AG20443 (cell line): Measurements from ENCODE around the gene UMAD1.
"Not testable (repeated sequence)": the region's sequence is repeated elsewhere in the genome, so short reads cannot be mapped to it uniquely, and the experiment has no call there.

Experiments used
- DNase-seq: peaks from one replicate; pipeline ENCODE4 v3.0.0; 2012; ENCODE audit warnings: low spot score, mixed read lengths

UMAD1 gene

DNA sequence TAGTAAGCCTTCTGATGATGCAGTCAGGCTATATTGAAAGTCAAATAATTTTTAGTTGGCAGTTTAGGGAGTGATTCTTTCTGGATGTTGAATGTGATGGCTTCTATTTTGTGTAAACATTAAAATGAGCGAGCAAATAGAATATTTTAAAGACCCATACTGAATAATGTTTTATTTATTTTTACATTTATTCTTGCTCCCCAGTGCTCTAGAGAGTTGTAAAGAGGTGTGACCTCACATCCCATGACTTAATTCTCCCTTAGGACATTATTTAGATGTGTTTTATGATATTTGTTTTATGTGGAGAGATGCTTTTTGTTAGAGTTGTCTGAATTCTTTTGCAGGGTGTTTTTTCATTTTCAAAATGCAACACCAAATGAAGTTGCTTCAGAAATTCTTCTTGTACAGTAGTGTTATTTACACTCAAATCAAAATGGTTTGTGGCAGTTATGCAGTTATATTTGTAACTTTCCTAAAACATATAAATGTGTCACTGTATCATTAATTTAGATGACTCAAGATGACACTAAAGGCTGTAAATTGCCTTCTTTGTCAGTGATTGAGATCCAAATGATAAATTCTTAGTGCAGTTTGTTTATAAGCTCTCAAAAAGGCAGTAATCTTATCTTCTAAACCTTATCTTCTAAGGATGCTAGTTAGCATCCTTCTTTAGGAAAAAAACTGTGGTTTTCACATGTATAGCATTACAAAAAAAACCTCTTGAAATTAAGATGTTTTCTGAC, 12.4 kb downstream of the UMAD1 start:
- no peak for DNase-seq

DNA sequence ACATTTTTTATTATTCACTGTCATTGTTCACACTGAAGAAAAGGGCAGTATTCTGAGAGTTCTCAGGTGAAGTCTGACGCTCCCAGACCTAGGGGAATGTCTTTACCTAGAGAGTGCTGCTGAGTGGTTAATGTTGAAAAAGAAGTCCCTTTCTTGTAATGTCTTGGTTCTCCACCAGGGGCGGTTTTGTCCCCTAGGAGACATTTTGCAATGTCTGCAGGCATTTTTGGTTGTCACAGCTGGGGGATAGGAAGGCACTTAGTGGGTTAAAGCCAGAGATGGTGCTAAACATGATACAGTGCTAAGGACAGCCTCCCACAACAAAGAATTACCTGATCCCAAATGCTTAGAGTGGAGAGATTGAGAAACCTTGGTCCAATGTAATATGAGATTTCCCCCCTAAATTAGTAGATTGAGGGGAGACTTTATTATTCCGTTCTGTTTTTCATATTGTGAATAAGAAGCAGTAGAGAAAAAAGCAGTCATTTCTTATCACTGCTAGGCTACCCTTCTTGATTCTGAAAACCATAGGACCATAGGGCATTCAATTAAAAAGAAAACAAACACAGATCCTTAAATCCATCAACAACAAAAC, 13.1 kb downstream of the UMAD1 start:
- no peak for DNase-seq

DNA sequence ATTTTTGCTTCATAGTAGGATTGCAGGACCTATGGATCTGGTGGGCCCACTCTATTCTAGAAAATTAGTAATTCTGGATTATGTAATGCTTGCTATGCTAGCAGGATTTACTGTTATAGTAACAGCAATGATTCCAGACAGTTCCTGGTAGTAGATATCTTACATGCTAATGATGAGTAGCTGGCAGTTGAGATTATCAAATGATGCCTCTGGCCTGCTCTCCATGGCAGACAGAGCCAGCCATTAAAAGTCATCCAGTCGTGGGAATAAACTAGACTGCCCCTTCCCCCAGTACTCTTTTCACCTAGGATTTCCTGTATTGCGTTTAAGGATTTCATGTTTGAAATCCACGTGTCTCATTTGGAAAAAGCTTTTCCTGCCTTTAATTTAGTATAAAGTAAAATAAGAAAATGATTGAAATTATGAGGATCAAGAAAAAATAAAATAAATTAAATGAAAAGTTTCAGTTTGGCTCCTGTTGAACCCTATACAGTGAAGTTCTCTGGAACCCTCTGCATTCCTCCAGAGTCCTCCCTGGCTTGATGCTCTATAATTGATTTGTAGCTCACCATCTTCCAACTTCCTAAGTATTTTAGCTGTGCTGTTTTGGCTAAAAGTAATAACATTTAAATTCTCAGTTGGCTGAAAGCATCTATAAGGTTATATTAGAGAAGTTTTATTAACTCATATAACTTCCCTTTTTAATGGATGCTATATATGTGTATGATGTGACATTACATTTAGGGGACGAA, 14.6 kb downstream of the UMAD1 start:
- no peak for DNase-seq

DNA sequence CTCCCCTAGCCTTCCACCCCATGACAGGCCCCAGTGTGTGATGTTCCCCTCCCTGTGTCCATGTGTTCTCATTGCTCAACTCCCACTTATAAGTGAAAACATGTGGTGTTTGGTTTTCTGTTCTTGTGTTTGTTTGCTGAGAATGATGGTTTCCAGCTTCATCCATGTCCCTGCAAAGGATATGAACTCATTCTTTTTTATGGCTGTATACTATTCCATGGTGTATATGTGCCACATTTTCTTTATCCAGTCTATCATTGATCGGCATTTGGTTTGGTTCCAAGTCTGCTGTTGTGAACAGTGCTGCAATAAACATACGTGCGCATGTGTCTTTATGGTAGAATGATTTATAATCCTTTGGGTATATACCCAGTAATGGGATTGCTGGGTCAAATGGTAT, 15.9 kb downstream of the UMAD1 start:
- not testable (repeated sequence) for DNase-seq

DNA sequence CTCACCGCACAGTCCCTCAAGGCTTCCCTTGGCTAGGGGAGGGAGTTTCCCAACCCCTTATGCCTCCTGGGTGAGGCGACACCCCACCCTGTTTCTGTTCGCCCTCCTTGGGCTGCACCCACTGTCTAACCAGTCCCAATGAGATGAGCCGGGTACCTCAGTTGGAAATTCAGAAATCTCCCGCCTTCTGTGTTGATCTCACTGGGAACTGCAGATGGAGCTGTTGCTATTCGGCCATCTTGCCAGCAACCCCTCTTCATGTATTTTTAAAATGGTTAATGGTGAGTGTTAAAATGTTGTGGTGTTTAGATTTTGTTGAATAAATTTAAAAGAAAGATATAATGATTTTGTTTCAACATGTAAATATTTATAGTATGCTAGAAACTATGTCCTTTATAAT, 22.0 kb downstream of the UMAD1 start:
- no peak for DNase-seq

DNA sequence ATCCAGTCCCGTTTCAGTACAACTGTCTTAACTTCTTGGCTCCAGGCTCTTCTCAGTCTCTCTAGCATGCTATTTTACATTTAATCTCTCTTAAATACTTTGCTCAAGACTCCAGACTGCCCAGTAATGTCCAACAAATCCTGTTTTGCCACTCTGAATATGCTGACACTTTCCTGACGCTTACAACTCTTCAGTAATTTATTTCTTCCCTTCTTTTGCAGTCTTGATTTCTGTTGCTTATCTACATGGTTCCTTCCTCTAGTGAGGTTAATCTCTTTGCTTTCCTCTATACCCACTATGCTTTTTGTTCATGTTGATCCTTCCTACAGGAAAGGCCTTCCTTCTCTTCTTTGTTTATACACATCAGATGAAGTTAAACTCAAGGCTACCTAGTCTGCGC, 23.7 kb downstream of the UMAD1 start:
- DNase-seq = no peak

DNA sequence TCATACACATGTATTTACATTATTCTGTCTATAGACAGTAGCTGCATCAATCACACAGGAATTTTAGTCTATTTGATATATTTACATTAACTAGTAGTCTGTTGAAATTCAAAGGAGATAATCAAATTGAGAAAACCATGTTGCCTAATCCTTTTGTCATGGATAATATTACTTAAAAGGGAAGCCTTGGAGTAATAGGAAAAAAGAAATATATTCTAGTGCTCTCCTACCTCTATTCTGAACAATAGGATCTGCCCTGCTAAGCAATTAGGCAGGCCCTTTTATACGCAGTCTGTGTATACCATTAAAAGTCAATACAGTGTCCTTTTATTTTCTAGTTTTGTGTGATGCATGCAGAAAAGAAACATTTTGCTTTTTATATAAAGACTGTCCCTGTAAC, 24.5 kb downstream of the UMAD1 start:
- no peak for DNase-seq

DNA sequence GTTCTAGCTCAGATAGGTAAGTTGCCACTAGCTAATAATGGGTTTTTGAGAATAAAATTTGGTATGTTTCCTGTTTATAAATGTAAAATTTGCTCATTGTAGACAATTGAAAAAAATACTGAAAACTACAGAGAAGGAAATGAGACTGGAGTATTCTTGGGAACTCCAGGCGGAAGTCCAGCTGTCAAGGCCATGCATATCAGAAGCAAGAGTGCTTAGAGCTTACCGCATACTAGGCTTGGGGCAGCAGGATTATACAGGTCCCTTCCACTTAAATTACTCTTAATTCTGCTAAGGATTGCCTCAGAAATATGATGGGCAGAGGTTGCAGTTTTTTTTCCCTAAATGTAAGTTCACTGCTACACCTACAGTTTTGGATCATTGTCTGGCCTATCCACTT, 26.6 kb downstream of the UMAD1 start:
- DNase-seq = no peak

DNA sequence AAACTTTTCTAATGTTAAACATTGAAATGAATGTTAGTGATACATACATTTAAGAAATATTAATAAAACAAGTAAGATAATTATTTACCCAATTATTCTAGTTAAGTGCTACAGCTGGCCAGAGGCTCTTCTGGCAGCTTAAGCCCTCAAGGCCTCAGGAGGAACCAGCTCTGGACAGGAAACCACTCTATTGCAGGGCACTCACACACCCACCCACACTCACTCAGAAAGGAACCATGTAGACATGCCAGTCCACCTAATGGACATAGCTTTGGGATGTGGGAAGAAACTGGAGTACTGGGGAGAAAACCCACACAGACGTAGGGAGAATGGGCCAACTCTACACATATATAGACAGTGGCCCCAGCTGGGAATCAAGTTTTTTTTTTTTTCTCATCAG, 28.2 kb downstream of the UMAD1 start:
- DNase-seq = no peak

DNA sequence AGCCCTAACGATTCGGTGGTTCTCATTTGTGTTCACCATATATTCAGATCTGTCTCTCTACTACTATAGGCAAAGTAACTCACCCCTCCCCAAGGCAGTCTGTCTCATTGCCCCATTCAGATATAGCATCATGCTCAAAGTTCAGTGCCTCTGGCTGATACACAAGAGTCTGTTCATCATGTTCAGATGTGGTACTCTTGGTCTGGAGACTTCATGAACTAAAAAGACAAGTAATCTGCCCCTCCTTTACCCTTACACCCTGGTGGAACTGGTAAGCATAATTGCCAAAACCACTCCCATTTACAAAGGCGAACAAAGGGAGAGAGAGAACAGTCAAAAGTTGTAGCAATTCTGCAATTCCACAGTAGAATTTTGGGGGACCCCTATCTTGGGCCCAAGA, 29.9 kb downstream of the UMAD1 start:
- no peak for DNase-seq

DNA sequence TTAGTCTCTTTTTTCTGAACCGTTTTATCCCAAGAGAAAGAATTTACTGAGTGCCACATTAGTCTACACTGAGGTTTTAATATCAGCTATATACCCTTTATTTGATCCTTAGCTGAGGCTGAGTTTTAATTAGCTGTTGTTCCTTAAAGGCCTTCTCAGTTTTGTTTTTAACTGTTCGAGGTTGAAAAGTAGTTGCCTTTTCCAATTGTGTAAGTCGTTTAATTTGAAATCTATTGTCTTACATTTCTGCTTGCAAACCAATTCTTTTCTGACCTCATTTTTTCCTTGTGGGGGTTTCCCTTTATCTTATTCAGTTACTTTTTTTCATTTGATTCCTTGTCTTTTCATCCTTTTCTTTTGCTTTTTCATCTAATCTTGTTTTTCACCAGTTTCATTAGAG, 30.8 kb downstream of the UMAD1 start:
- no peak for DNase-seq

DNA sequence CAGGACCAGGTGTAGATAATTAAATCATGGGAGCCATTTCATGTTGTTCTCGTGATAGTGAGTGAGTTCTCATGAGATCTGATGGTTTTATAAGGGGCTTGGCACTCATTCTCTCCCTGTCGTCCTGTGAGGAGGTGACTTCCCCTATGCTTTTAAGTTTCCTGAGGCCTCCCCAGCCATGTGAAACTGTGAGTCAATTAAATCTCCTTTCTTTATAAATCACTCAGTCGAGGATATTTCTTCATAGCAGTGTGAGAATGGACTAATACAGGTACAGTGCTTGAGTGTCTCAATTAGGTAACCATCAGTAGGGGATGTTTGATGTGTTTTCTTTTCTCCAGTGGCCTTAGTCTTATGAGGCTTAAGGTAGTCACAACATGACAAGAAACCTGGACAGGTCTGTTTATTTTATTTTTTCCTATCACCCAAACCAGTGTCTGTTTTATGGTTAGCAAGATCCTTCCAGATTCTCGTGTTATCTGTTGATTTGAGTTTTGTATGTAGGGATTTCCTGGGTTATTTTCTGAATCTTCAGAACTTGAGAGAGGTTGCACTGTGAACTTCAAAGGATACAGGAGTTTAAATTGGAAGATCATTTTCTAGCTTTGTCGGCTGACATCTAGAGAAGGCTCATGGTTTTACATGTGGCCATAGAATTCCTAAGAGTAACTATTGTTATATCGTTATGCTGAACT, 32.1 kb downstream of the UMAD1 start:
- DNase-seq = no peak

DNA sequence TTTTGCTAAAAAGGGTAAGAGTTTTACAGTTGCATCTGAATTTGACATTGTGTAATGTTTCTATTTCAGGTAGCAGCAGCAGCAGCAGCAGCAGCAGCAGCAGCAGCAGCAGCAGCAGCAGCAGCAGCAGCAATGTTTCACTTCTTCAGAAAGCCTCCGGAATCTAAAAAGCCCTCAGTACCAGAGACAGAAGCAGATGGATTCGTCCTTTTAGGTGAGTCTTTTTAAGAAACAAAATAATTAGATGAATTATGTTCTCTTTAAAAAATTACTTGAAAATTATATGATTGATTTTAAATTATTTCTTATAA, 32.6 kb downstream of the UMAD1 start:
- DNase-seq = no peak

DNA sequence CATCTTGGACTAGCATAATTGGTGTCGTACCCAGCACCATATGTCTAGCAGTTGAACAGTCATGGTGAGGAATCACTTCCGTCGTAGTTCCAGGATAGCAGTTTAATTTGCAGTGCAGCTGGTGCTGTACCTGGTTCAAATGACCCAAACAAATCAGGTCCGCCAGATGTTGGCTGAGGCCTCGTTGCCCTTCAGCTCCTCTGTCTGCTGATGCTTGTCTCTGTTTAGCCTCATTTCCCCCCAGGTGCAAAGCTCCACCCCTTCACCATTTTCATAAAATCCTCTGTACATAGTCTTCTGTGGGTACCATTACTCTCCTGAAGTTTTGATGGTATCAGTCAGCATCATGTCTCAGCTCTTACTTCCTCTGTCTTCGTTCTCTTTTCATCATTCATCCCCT, 35.1 kb downstream of the UMAD1 start:
- DNase-seq = no peak

DNA sequence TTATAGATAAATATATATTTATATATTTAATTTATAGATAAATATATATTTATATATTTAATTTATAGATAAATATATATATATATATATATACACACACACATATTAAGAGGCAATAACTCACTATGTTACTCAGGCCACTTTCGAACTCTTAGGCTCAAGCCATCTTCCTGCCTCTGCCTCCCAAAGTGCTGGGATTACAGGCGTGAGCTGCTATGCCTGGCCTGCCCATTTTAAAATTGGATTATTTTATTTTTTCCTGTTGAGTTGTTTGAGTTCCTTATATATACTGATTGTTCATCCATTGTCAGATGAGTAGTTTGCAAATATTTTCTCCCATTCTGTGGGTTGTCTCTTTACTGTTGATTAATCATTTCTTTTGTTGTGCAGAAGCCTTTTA, 39.1 kb downstream of the UMAD1 start:
- not testable (repeated sequence) for DNase-seq

DNA sequence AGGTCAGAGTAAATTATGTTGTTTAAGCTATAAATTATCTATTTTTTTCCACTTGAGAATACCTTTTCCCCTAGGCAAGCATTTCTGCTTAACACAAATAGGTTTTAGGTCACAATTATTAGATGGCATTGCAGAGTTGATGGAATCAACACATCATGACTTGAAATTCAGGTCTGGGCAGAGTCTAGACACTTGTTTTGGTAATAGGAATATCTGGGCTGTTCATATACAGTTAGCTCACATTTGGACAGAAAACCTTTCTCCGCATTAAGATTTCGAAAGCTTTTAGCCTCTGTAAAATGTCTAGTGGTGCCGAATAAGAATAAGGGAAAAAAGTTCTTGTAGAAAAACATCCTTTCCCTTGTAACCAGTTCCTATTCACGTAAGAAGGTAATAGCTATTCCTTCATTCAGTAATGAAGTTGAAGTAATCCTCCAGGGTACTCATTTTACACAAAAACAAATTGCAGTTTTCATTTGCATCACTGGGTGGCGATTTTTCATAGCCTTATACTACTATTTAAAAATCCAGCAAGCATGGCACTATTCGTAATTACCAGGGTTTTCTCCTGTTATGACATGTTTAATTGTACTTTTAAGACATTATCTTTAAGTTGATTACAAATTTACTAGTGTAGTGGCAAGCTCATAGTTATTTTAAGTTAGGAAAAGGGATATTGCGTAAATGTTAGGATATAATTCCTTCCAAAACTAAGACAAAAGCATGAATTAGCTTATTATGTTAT, 40.8 kb downstream of the UMAD1 start:
- DNase-seq = peak; percentile 26

DNA sequence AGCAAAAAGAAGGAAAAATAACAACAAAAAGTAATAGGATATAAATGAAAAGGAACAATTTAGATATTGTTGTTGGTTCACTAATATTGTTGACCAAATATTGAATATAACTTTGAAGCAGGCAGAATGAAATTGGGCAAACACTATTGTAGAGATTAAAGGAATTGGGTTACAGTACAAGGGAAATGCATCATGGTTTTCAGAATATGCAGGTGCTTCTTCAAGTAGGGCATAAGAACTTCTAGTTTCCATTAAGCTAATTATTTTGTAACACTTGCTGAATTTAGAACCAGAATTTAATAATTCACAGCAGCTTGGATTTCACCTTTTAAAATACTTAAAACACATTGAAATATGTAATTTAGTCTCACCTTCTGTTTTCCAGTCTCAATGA, 41.4 kb downstream of the UMAD1 start:
- no peak for DNase-seq

DNA sequence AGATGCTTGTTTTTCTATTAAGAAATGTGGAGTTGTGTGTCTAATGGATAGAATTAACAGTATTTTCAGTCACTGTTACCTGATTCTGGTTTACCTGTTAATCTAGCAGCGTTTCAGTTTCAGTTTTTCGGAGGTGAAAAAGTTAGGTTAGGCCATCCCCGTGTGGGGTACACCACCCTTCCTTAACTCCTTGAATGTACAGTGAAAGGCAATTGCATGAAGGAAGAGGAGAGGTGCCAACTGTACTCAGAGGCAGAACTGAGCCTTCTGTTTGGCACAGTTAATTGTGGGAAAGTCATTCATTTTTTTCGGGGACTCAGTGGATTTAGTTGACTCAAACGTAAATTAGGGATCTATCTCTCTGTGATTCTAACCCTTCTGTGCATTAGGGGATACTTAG, 42.3 kb downstream of the UMAD1 start:
- DNase-seq = no peak

DNA sequence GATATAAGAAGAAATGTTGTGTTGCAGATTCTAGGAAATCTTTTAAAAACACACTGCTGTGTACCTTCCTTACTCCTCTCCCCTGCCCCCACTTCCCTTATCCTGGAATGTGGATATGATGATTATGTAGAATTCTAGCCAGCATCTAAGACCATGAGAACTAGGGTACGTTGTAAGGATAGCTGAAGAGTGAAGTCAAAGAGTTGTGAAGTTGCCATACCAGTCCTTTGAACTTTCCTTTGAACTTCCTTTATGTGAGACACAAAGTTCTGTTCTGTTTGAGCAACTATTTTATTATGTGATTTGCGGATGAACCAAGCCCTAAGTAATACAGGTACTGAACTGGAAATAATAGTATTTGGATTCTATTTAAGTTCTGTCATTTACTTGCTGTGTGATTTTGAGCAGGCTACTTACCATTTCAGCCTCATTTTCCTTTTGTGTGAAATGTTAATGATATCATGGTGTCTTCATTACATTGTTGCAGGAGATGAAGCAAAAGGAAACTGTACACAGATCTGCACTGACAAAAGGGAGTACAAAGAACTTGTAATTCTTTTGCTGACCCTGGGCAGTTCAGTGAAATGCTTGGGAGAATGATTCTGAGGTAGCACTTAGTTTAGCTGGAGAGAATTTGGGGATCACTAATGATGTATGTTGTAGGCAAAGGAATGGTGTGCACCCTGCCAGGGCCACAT, 46.4 kb downstream of the UMAD1 start:
- DNase-seq = no peak

DNA sequence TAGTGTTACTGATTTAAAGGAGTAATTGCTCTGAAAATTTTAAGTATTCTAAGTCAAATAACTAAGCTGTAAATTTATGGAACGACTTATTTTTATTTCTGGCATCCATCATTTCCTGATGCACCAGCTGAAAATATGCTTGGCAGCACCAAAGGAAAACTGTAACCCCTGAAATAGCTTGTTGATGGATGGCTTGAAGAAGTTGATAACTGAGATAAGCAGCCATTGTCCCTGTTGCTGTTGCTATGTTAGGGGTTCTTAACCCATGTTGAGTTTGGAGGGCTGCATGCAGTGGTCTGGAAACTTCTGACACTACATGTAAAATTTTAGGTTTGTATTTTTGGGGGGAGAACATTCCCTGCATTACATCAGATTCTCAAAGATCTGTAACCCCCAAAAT, 47.2 kb downstream of the UMAD1 start:
- DNase-seq = no peak

DNA sequence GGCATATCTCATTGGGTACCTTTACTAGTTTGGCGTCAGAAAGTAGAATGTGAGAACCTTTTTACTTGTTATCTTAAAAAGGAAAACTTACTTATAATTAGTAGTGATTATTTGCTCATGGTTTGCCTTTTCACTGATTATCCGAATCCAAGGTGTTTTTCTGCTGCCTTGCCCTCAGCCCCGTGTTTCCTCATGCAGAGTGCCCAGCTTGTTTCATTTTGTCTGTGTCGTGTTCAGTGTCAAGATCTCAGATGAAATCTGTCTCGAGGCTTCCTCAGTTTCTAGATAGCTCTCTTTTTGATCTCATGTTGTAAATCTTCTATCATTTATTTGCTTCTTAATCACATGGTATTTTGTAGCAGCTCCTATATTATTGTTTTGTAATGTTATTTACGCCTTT, 47.8 kb downstream of the UMAD1 start:
- DNase-seq = no peak

DNA sequence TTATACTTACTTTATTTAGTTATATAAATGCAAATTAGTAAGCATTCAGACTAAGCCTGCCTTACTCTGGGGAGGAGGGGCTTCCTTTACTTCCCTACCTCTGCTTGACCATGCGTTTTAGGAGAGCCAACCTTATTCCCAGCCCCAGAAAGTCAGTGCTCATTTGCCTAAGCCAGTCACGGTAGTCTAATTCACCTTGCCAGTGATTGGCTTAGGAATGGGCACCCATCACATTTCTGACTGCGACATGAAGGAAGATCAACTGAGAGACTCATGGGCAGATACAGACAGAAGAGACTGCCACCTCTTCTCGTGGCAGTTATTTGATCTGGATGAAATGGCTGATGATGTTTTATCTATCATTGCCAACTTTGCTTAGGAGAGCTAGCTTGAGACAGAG, 48.4 kb downstream of the UMAD1 start:
- no peak for DNase-seq
